OCI-LY3 (cell line): Measurements from ENCODE around the gene NSG1.

Source experiments
- H2AFZ ChIP-seq: fragments of 200-600, 300-600 bp; shearing (Covaris generic); 2 replicates; pipeline ENCODE4 v1.6.0; 2014; ENCODE audit warnings: antibody characterized with exemption, low read depth, low read length
- H3K27ac ChIP-seq: fragments of 200-600, 300-600 bp; sonication (generic); 2 replicates; pipeline ENCODE4 v1.5.1; 2014; ENCODE audit warnings: mild to moderate bottlenecking, low read length, moderate library complexity, mixed read lengths
- H3K27me3 ChIP-seq: fragments of 200-600, 300-600 bp; sonication (generic); 2 replicates; pipeline ENCODE4 v1.6.1; 2014; ENCODE audit warnings: low read depth, low read length, mixed read lengths
- H3K36me3 ChIP-seq: fragments of 200-600, 300-600 bp; sonication (generic); replicated peaks from 2 replicates; pipeline ENCODE3; 2014; ENCODE audit warnings: low read depth, low read length, mixed read lengths
- H3K4me1 ChIP-seq: fragments of 300-600, 200-600 bp; sonication (generic); 2 replicates; pipeline ENCODE4 v1.6.1; 2014; ENCODE audit warnings: low read length, mixed read lengths
- H3K4me2 ChIP-seq: fragments of 200-600, 300-600 bp; sonication (generic); 2 replicates; pipeline ENCODE4 v1.6.1; 2014; ENCODE audit warnings: low read length, mixed read lengths
- H3K4me3 ChIP-seq: fragments of 300-600, 200-600 bp; sonication (generic); 2 replicates; pipeline ENCODE4 v1.5.1; 2014; ENCODE audit warnings: antibody characterized with exemption, mild to moderate bottlenecking, low read length, moderate library complexity
- H3K79me2 ChIP-seq: fragments of 300-600, 200-600 bp; shearing (Covaris generic); 2 replicates; pipeline ENCODE4 v1.6.1; 2014; ENCODE audit warnings: mild to moderate bottlenecking, low read length, mixed read lengths
- H3K9ac ChIP-seq: fragments of 300-600, 200-600 bp; shearing (Covaris generic); 2 replicates; pipeline ENCODE4 v1.6.0; 2014; ENCODE audit warnings: mild to moderate bottlenecking, low read length, moderate library complexity
- H3K9me3 ChIP-seq: fragments of 200-600, 300-600 bp; shearing (Covaris generic); 2 replicates; pipeline ENCODE4 v1.6.1; 2014; ENCODE audit warnings: low read length, mixed read lengths; ENCODE audit not compliant: insufficient read depth
- H4K20me1 ChIP-seq: fragments of 200-600, 300-600 bp; sonication (generic); 2 replicates; pipeline ENCODE4 v1.6.1; 2016; ENCODE audit warnings: low read length, mixed read lengths; ENCODE audit not compliant: insufficient read depth
- EZH2phosphoT487 ChIP-seq: fragments of 200-600 bp; shearing (Covaris generic); IDR thresholded peaks from 2 replicates; pipeline ENCODE4 v1.6.1; 2018; ENCODE audit warnings: antibody characterized with exemption, mixed run types, low read depth
- TF ChIP-seq, protein P1 (sequence below): fragments of 200-600, 300-600 bp; sonication (generic); IDR thresholded peaks from 2 replicates; pipeline ENCODE4 v1.5.1; 2014; ENCODE audit warnings: antibody characterized with exemption, low read length, low read depth

The NSG1 gene

DNA sequence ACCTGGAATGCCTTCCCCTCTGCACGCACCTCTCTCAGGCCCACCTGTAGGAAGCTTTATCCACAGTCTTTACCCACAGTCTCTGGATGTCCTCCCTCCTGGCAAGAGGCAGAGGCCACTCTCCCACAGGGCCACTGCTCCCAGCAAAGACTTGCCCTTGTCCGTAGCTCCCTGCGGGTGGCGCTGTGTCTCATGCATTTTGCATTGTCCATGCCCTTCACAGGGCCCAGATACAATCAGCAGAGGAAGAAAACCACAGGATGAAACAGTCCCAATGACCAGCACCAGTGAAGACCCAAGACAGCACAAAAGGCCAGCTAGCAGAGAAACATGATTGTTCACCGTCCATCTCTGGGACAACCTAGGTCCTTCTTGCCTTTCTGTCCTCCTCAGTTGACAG is 2.1 kb upstream of the NSG1 start:
- H3K9ac ChIP-seq: no peak overlapping the region
- H3K4me2 ChIP-seq: no peak overlapping the region
- H3K4me3 ChIP-seq: no peak overlapping the region
- no peaks in the 10 kb centered on the region for H3K79me2 ChIP-seq
- H2AFZ ChIP-seq: no peak overlapping the region
- no peak overlapping the region for H3K27ac ChIP-seq
- H3K4me1 ChIP-seq: no peaks in the 10 kb centered on the region
- H4K20me1 ChIP-seq: no peaks in the 10 kb centered on the region
- no peaks in the 10 kb centered on the region for H3K36me3 ChIP-seq
- H3K27me3 ChIP-seq: no peaks in the 10 kb centered on the region
- H3K9me3 ChIP-seq: no peaks in the 10 kb centered on the region
- TF ChIP-seq EZH2phosphoT487: no peak
- TF ChIP-seq, protein P1, sequence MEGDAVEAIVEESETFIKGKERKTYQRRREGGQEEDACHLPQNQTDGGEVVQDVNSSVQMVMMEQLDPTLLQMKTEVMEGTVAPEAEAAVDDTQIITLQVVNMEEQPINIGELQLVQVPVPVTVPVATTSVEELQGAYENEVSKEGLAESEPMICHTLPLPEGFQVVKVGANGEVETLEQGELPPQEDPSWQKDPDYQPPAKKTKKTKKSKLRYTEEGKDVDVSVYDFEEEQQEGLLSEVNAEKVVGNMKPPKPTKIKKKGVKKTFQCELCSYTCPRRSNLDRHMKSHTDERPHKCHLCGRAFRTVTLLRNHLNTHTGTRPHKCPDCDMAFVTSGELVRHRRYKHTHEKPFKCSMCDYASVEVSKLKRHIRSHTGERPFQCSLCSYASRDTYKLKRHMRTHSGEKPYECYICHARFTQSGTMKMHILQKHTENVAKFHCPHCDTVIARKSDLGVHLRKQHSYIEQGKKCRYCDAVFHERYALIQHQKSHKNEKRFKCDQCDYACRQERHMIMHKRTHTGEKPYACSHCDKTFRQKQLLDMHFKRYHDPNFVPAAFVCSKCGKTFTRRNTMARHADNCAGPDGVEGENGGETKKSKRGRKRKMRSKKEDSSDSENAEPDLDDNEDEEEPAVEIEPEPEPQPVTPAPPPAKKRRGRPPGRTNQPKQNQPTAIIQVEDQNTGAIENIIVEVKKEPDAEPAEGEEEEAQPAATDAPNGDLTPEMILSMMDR: peak; percentile 43

DNA sequence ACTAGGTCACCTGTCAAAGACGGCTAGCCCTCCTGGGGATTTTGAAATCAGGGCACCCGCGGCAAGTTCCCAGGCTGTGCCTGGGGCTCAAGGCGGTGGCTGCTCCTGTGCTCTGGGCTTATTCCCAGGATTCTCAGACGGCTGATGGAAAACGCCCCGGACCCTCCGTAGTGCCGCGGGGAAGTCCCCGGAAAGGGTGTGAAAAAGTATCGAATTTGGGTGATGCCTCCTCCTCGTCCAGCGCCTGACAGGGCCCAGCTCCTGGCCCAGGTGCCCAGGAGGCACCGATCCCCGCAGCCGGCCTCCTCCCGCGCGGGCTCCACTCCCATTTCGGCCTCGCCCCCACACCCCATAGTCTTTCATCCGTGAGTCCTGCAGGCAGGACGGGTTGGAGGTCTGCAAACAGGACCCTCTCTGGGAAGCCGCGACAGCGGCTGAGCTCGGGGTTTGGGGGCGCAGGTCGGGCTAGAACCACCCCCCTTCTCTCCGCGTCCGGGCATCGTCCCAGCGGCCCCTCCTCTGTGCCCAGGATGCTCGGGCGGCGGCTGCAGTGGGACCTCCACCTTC is 1.1 kb upstream of the NSG1 start:
- Histone ChIP-seq H2AFZ (no peak overlapping the region), H3K27ac (no peak overlapping the region), H3K27me3 (no peaks in the 10 kb centered on the region), H3K9ac (no peak overlapping the region), H3K4me3 (no peak overlapping the region), H4K20me1 (no peaks in the 10 kb centered on the region), H3K36me3 (no peaks in the 10 kb centered on the region), H3K9me3 (no peaks in the 10 kb centered on the region), H3K4me2 (no peak overlapping the region), H3K4me1 (no peaks in the 10 kb centered on the region), H3K79me2 (no peaks in the 10 kb centered on the region)
- TF ChIP-seq, protein P1: no peak
- no peak for TF ChIP-seq EZH2phosphoT487

DNA sequence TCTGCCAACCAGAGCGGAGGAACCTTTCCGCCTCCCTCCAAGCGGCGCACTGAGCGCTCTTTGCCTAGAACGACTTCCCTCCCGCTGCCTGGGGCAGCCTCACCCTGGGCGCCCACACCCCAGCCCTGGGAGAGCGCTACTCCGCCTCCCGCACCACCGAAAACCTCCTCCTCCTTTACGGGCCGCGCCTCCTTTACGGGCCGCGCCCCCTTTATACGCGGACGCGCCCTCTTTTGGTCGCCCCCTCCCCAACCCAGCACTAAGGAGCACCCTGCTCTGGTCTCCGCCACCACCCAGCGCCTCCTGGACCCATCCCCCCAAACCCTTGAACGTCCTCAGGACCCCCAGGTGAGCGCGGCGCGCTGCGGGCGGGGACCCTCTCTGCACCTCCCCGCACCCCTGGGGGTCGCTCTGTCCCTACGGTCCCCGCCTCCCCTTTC is 586 bp upstream of the NSG1 start:
- H3K9me3 ChIP-seq: no peaks in the 10 kb centered on the region
- no peak overlapping the region for H3K4me2 ChIP-seq
- H3K4me3 ChIP-seq: no peak overlapping the region
- H3K36me3 ChIP-seq: no peaks in the 10 kb centered on the region
- 0 out of 2 replicates have a peak, but pooled peaks cover 3% of the 10 kb centered on the region for H3K4me1 ChIP-seq
- no peak for TF ChIP-seq EZH2phosphoT487
- TF ChIP-seq, protein P1: no peak
- H4K20me1 ChIP-seq: no peaks in the 10 kb centered on the region
- no peak overlapping the region for H2AFZ ChIP-seq
- no peaks in the 10 kb centered on the region for H3K79me2 ChIP-seq
- H3K9ac ChIP-seq: no peak overlapping the region
- no peak overlapping the region for H3K27ac ChIP-seq
- H3K27me3 ChIP-seq: no peaks in the 10 kb centered on the region

DNA sequence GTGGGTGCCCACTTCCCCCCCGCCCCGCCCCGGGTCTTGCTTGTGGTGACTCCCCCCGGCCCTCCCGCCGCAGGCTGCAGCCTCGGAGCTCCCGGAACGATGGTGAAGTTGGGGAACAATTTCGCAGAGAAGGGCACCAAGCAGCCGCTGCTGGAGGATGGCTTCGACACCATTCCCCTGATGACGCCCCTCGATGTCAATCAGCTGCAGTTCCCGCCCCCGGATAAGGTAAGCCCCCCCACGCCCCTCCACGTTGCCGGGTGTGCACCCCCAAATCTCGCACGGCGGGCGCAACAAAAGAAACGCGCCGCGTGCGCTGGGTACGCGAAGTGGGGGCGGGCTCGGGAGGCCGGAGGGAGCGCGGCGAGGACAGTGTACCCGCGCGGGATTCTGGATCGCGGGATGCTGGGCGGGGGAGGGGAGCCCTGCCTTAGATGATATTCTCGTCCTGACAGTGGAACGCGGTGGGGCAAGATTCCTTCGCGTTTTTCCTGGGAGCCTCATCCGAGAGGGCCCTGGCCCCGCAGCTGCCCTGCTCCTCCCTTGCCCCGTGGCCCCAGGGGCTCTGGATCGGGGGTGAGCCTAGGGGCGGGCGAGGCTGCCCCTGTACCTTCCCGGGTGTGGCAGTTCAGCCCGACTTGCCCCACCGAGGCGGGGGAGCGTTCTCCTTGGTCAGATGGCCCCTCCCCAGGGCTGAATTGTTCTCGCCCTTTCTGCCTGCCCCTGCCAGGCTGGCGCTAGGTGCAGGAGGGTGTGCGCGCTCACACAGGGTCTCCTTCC is 819 bp downstream of the NSG1 start:
- Histone ChIP-seq H3K9me3 (no peaks in the 10 kb centered on the region), H3K79me2 (no peaks in the 10 kb centered on the region), H3K4me1 (0 out of 2 replicates have a peak, but pooled peaks cover 3% of the 10 kb centered on the region), H4K20me1 (no peaks in the 10 kb centered on the region), H3K4me3 (no peak overlapping the region), H3K4me2 (peak overlapping the region; percentile 24), H3K36me3 (no peaks in the 10 kb centered on the region), H3K27ac (no peak overlapping the region), H2AFZ (no peak overlapping the region), H3K27me3 (no peaks in the 10 kb centered on the region), H3K9ac (no peak overlapping the region)
- TF ChIP-seq, protein P1: no peak
- TF ChIP-seq EZH2phosphoT487: no peak
